Activated T-cell treated with anti-CD3 and anti-CD28 coated beads, Interleukin-2, amount 50 U/mL, for 72 hours (primary cell): Measurements from ENCODE around the gene SASH1. TPM values are rescaled to one million over a fixed set of nuclear protein-coding genes. Genes with fewer than 3 reads are reported as not detected.

Source experiments
- ATAC-seq, 2 donors: fragments of 150-1000 bp; cut with Tn5 transposase; replicated peaks in 1 of 2; 2 replicates each; pipeline ENCODE4 v1.10.0; 2021; ENCODE audit warnings: moderate library complexity in 2 of 2, mild to moderate bottlenecking in 1 of 2
- DNase-seq, 2 donors: peaks; one replicate each; pipeline ENCODE4 v3.0.0; 2021 to 2022; ENCODE audit warnings: mixed read lengths in 1 of 2
- H3K27ac Mint-ChIP-seq: one replicate; pipeline ENCODE4 v1.8.0; 2022; ENCODE audit warnings: mild to moderate bottlenecking, moderate library complexity, mixed read lengths
- H3K27me3 Mint-ChIP-seq: one replicate; pipeline ENCODE4 v1.8.0; 2022; ENCODE audit warnings: low read depth, mixed read lengths
- H3K36me3 Mint-ChIP-seq, 2 donors: one replicate each; pipeline ENCODE4 v1.8.0; 2022; ENCODE audit warnings: mixed read lengths in 2 of 2, mild to moderate bottlenecking in 1 of 2; ENCODE audit not compliant: insufficient read depth in 2 of 2
- H3K4me1 Mint-ChIP-seq: one replicate; pipeline ENCODE4 v1.8.0; 2022; ENCODE audit warnings: low read depth, mixed read lengths
- H3K4me3 Mint-ChIP-seq, 2 donors: one replicate each; pipeline ENCODE4 v1.8.0; 2022; ENCODE audit warnings: mild to moderate bottlenecking in 2 of 2, mixed read lengths in 2 of 2, moderate library complexity in 2 of 2
- H3K9me3 Mint-ChIP-seq, 2 donors: one replicate each; pipeline ENCODE4 v1.8.0; 2022; ENCODE audit warnings: mixed read lengths in 2 of 2
- total RNA-seq, 2 donors: library from RNA; stranded (reverse); gene quantifications; one replicate each; pipeline ENCODE4 v1.2.3, GENCODE V29; 2022

The SASH1 gene
- total RNA-seq, 2 donors from 2014 or later, result 0.91 to 3.5 TPM

GRCh38 chr6:148425443-148425842 lies 82.8 kb downstream of the SASH1 start:
- Mint-ChIP-seq H3K27ac (no peak overlapping the region), H3K9me3 (no peaks in the 10 kb centered on the region), H3K27me3 (peaks cover 8% of the 10 kb centered on the region), H3K36me3 (no peaks in the 10 kb centered on the region), H3K4me3 (no peak overlapping the region), H3K4me1 (no peaks in the 10 kb centered on the region)
- DNase-seq (no peak), ATAC-seq (no peak)

DNA sequence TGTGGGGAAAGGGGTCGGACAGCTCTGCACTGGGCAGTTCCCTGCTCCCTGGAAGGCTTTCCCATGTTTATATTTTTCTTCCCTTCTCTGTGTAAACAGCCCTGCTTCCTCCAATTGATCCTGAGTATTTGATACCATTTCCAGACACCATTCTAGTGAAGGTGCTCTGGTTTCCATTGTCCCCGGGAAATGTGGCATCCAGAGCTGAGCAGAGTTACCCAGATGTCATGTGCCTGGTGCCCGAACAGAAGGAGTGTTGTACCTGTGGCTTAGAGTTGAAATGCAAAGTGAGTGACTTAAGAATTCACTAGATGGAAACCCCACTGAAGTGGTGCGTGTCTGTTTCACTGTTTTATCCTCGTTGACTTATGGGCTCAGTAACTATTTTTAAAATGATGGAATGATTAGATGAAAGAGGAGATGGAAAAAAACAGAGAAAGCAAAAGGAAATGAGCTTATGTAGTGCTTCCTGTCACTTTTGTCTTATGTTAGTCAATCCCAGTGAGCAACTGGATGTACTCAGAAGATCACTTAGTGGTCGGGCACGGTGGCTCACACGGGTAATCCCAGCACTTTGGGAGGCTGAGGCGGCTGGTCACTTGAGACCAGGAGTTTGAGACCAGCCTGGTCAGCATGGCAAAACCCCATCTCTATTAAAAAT lies 83.8 kb downstream of the SASH1 start:
- Mint-ChIP-seq H3K4me1 (no peaks in the 10 kb centered on the region), H3K4me3 (no peak overlapping the region), H3K36me3 (no peaks in the 10 kb centered on the region), H3K27me3 (peaks cover 8% of the 10 kb centered on the region), H3K9me3 (no peaks in the 10 kb centered on the region), H3K27ac (peak overlapping the region; percentile 40)
- DNase-seq (no peak), ATAC-seq (peak in 1 of 2 donors; percentile 52)

GRCh38 chr6:148427333-148427732 lies 84.7 kb downstream of the SASH1 start:
- H3K4me3 Mint-ChIP-seq, result no peak overlapping the region
- H3K36me3 Mint-ChIP-seq, result no peaks in the 10 kb centered on the region
- H3K27me3 Mint-ChIP-seq, result peaks cover 8% of the 10 kb centered on the region
- ATAC-seq, result no peak
- H3K27ac Mint-ChIP-seq, result no peak overlapping the region
- no peak for DNase-seq
- no peaks in the 10 kb centered on the region for H3K9me3 Mint-ChIP-seq
- H3K4me1 Mint-ChIP-seq, result no peaks in the 10 kb centered on the region

DNA sequence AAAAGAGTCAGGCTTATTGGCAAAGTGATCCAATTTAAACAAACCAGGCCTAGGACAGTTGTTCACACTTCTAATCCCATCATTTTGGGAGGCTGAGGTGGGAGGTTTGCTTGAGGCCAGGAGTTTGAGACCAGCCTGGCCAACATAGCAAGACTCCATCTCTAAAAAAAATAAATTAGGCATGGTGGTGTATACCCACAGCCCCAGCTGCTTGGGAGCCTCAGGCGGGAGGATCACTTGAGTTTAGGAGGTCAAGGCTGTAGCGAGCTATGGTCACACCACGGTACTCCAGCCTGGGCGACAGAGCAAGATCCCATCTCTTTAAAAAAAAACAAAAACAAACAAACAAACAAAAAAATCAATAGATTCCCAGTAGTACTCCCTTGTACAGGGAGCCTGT lies 86.8 kb downstream of the SASH1 start:
- Mint-ChIP-seq H3K27me3 (peaks cover 8% of the 10 kb centered on the region), H3K4me3 (no peak overlapping the region), H3K4me1 (no peaks in the 10 kb centered on the region), H3K9me3 (no peaks in the 10 kb centered on the region), H3K27ac (peak overlapping the region; percentile 34), H3K36me3 (no peaks in the 10 kb centered on the region)
- no peak for DNase-seq
- no peak for ATAC-seq

GRCh38 chr6:148430897-148431296 lies 88.3 kb downstream of the SASH1 start:
- Mint-ChIP-seq H3K27ac (no peak overlapping the region), H3K4me3 (no peak overlapping the region), H3K4me1 (no peaks in the 10 kb centered on the region), H3K27me3 (peaks cover 13% of the 10 kb centered on the region), H3K9me3 (no peaks in the 10 kb centered on the region), H3K36me3 (no peaks in the 10 kb centered on the region)
- ATAC-seq (no peak), DNase-seq (no peak)

DNA sequence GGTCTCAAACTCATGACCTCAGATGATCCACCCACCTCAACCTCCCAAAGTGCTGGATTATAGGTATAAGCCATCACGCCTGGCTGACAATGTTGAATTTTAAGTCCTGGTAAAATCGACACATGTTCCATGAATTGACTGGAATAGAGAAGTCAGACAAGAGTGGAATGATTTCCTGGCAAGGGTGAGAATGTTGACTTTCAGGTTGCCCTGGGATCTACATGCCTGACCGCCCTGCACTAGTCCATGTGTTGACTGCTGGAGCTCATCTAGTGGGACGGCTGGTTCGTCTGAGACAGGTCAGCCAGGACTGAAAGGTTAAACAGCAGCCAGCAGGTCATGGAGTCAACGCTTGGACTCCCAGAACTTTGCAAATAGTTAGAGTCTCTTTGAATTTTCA lies 88.8 kb downstream of the SASH1 start:
- no peak for DNase-seq
- no peak for ATAC-seq
- no peaks in the 10 kb centered on the region for H3K4me1 Mint-ChIP-seq
- H3K27ac Mint-ChIP-seq, result no peak overlapping the region
- no peak overlapping the region for H3K4me3 Mint-ChIP-seq
- no peaks in the 10 kb centered on the region for H3K36me3 Mint-ChIP-seq
- peaks cover 14% of the 10 kb centered on the region for H3K27me3 Mint-ChIP-seq
- H3K9me3 Mint-ChIP-seq, result no peaks in the 10 kb centered on the region

- no peak for DNase-seq
- Mint-ChIP-seq H3K4me3 (no peak overlapping the region), H3K4me1 (no peaks in the 10 kb centered on the region), H3K9me3 (no peaks in the 10 kb centered on the region), H3K36me3 (no peaks in the 10 kb centered on the region), H3K27me3 (peaks cover 18% of the 10 kb centered on the region), H3K27ac (no peak overlapping the region)
- no peak for ATAC-seq
Observed at GRCh38 chr6:148431840-148432239, 89.2 kb downstream of the SASH1 start.

- Mint-ChIP-seq H3K4me3 (no peak overlapping the region), H3K36me3 (no peaks in the 10 kb centered on the region), H3K9me3 (no peaks in the 10 kb centered on the region), H3K27ac (no peak overlapping the region), H3K27me3 (peaks cover 20% of the 10 kb centered on the region), H3K4me1 (no peaks in the 10 kb centered on the region)
- no peak for DNase-seq
- ATAC-seq, result no peak
Observed at GRCh38 chr6:148432462-148433195, 90.0 kb downstream of the SASH1 start.

- Mint-ChIP-seq H3K27ac (no peak overlapping the region), H3K27me3 (peaks cover 41% of the 10 kb centered on the region), H3K4me3 (no peak overlapping the region), H3K4me1 (no peaks in the 10 kb centered on the region), H3K9me3 (no peaks in the 10 kb centered on the region), H3K36me3 (no peaks in the 10 kb centered on the region)
- no peak for ATAC-seq
- no peak for DNase-seq
Observed at GRCh38 chr6:148435386-148435785, 92.7 kb downstream of the SASH1 start.

DNA sequence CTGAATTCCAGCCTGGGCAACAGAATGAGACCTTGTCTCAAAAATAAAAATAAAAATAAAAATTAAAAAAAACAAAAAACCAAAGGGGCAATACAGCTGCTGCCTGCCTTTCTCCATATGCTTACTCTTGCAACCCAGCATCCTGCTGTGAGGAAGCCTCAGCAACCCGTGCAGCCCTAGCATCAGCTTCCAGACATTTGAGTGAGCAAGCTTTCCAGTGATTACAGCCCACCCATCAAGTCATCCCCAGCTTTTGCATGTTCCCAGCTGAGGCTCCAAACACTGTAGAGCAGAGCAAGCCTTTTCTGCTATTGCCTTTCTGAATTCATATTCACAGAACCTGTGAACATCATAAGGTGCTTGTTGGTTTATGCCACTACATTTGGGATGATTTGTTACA lies 93.8 kb downstream of the SASH1 start:
- DNase-seq, result no peak
- peaks cover 50% of the 10 kb centered on the region for H3K27me3 Mint-ChIP-seq
- no peak for ATAC-seq
- no peaks in the 10 kb centered on the region for H3K36me3 Mint-ChIP-seq
- peaks cover under 1% of the 10 kb centered on the region for H3K4me1 Mint-ChIP-seq
- H3K27ac Mint-ChIP-seq, result no peak overlapping the region
- H3K4me3 Mint-ChIP-seq, result no peak overlapping the region
- H3K9me3 Mint-ChIP-seq, result no peaks in the 10 kb centered on the region

DNA sequence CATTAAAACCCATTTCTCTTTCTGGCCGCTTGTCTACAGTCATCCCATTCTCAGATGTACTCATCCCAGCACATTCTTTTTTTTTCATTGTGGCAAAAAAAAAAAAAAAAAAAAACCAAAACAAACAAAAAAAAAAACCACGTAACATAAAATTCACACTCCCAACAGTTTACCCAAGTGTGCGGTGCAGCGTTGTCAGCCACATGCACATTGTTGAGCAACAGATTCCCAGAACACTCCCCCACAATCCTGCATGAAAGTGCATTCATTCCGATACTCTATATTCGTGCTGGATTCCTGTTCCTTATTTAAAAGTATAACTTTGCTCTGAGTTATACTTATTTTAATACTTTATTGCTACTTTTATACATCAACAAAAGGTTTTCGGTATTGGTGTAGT lies 96.0 kb downstream of the SASH1 start:
- no peak for ATAC-seq
- DNase-seq, result no peak
- Mint-ChIP-seq H3K4me1 (peaks cover 7% of the 10 kb centered on the region), H3K27ac (no peak overlapping the region), H3K9me3 (no peaks in the 10 kb centered on the region), H3K36me3 (no peaks in the 10 kb centered on the region), H3K27me3 (peaks cover 50% of the 10 kb centered on the region), H3K4me3 (no peak overlapping the region)

- H3K27ac Mint-ChIP-seq, result no peak overlapping the region
- no peak overlapping the region for H3K4me3 Mint-ChIP-seq
- no peaks in the 10 kb centered on the region for H3K9me3 Mint-ChIP-seq
- H3K36me3 Mint-ChIP-seq, result no peaks in the 10 kb centered on the region
- H3K4me1 Mint-ChIP-seq, result peaks cover 7% of the 10 kb centered on the region
- DNase-seq, result no peak
- no peak for ATAC-seq
- peaks cover 50% of the 10 kb centered on the region for H3K27me3 Mint-ChIP-seq
Observed at GRCh38 chr6:148440016-148440415, 97.4 kb downstream of the SASH1 start.

GRCh38 chr6:148440877-148441453 lies 98.3 kb downstream of the SASH1 start:
- H3K9me3 Mint-ChIP-seq, result no peaks in the 10 kb centered on the region
- ATAC-seq (no peak), DNase-seq (no peak)
- H3K4me1 Mint-ChIP-seq, result peaks cover 7% of the 10 kb centered on the region
- H3K27ac Mint-ChIP-seq, result no peak overlapping the region
- H3K27me3 Mint-ChIP-seq, result peaks cover 52% of the 10 kb centered on the region
- H3K4me3 Mint-ChIP-seq, result no peak overlapping the region
- no peaks in the 10 kb centered on the region for H3K36me3 Mint-ChIP-seq
